Endodermal cell (in vitro differentiated cells): ENCODE measurements around the gene PADI4. TPM values are rescaled to one million over a fixed set of nuclear protein-coding genes. Genes with fewer than 3 reads are reported as not detected.

Experiments
- DNase-seq: peaks from one replicate; pipeline ENCODE4 v3.0.0-alpha.2; 2017
- H3K27ac ChIP-seq: 2 replicates; pipeline ENCODE4 v1.5.1; 2013; ENCODE audit warnings: mild to moderate bottlenecking, low read depth, low read length, moderate library complexity
- H3K27me3 ChIP-seq: 2 replicates; pipeline ENCODE4 v1.6.1; 2013; ENCODE audit warnings: mild to moderate bottlenecking, low read length, moderate library complexity; ENCODE audit not compliant: insufficient read depth, control insufficient read depth, poor library complexity, severe bottlenecking
- H3K36me3 ChIP-seq: 2 replicates; pipeline ENCODE4 v1.7.0; 2013; ENCODE audit warnings: mild to moderate bottlenecking, low read length, moderate library complexity; ENCODE audit not compliant: control insufficient read depth, insufficient read depth
- H3K4me1 ChIP-seq: one replicate; pipeline ENCODE4 v1.7.0; 2013; ENCODE audit warnings: low read length; ENCODE audit not compliant: control insufficient read depth, insufficient read depth
- H3K4me3 ChIP-seq: 2 replicates; pipeline ENCODE4 v1.5.1; 2013; ENCODE audit warnings: mild to moderate bottlenecking, low read length, moderate library complexity
- H3K9ac ChIP-seq: 2 replicates; pipeline ENCODE4 v1.6.1; 2013; ENCODE audit warnings: mild to moderate bottlenecking, low read length, moderate library complexity; ENCODE audit not compliant: poor library complexity, severe bottlenecking; ENCODE audit errors: extremely low read depth
- H3K9me3 ChIP-seq: 2 replicates; pipeline ENCODE4 v1.6.1; 2013; ENCODE audit warnings: mild to moderate bottlenecking, low read length, moderate library complexity; ENCODE audit not compliant: control insufficient read depth
- H3K27ac Mint-ChIP-seq: 2 replicates; pipeline ENCODE4 v1.8.0; 2020; ENCODE audit warnings: mixed read lengths
- H3K27me3 Mint-ChIP-seq: 2 replicates; pipeline ENCODE4 v1.8.0; 2021; ENCODE audit warnings: mild to moderate bottlenecking, mixed read lengths; ENCODE audit not compliant: insufficient read depth
- H3K36me3 Mint-ChIP-seq: 2 replicates; pipeline ENCODE4 v1.8.0; 2020; ENCODE audit warnings: low read depth, mixed read lengths
- H3K4me1 Mint-ChIP-seq: 2 replicates; pipeline ENCODE4 v1.8.0; 2020; ENCODE audit warnings: mixed read lengths
- H3K4me3 Mint-ChIP-seq: 2 replicates; pipeline ENCODE4 v1.8.0; 2020; ENCODE audit warnings: mild to moderate bottlenecking, moderate library complexity, mixed read lengths
- H3K9me3 Mint-ChIP-seq: 2 replicates; pipeline ENCODE4 v1.8.0; 2020; ENCODE audit warnings: mild to moderate bottlenecking, mixed read lengths
- WGBS, 2 experiments: methylation state at CpG; one replicate each; pipeline versions ENCODE4 v1.1.5 to v1.1.7; 2013; ENCODE audit warnings: missing lambda C conversion rate in 2 of 2, mixed read lengths in 1 of 2; ENCODE audit not compliant: insufficient coverage in 1 of 2, insufficient read length in 1 of 2; 5-methylcytosine and 5-hydroxymethylcytosine counted together
- total RNA-seq, 2 donors: library from RNA; stranded (reverse); fragmentation: NEBNext Ultra II Directional in 1 of 2; extraction: Animal tissue kit (Norgen Biotek cat#: 25700) in 1 of 2; gene quantifications; 2 replicates in 1 of 2; 3 replicates in 1 of 2; pipeline ENCODE4 v1.2.1, GENCODE V29; 2021
- TF ChIP-seq, protein P1 (sequence below): fragments of 200-600 bp; sonication (generic); conservative IDR thresholded peaks from 2 replicates; pipeline ENCODE4 v1.5.0; 2021; ENCODE audit warnings: antibody characterized with exemption, mild to moderate bottlenecking

Gene PADI4
- total RNA-seq, 2 donors from 2014 or later: not detected

GRCh38 chr1:17352419-17352909 is 44.5 kb downstream of the PADI4 start:
- DNase-seq: peak; percentile 51
- Histone ChIP-seq H3K4me1 (no peaks in the 10 kb centered on the region), H3K9ac (no peak overlapping the region), H3K27ac (no peak overlapping the region), H3K9me3 (no peaks in the 10 kb centered on the region), H3K27me3 (no peaks in the 10 kb centered on the region), H3K36me3 (no peaks in the 10 kb centered on the region), H3K4me3 (no peak overlapping the region)
- Mint-ChIP-seq H3K4me1 (no peaks in the 10 kb centered on the region), H3K9me3 (no peaks in the 10 kb centered on the region), H3K27me3 (peaks cover 6% of the 10 kb centered on the region), H3K27ac (no peak overlapping the region), H3K36me3 (no peaks in the 10 kb centered on the region), H3K4me3 (no peak overlapping the region)
- TF ChIP-seq, protein P1, sequence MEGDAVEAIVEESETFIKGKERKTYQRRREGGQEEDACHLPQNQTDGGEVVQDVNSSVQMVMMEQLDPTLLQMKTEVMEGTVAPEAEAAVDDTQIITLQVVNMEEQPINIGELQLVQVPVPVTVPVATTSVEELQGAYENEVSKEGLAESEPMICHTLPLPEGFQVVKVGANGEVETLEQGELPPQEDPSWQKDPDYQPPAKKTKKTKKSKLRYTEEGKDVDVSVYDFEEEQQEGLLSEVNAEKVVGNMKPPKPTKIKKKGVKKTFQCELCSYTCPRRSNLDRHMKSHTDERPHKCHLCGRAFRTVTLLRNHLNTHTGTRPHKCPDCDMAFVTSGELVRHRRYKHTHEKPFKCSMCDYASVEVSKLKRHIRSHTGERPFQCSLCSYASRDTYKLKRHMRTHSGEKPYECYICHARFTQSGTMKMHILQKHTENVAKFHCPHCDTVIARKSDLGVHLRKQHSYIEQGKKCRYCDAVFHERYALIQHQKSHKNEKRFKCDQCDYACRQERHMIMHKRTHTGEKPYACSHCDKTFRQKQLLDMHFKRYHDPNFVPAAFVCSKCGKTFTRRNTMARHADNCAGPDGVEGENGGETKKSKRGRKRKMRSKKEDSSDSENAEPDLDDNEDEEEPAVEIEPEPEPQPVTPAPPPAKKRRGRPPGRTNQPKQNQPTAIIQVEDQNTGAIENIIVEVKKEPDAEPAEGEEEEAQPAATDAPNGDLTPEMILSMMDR: no peak
- WGBS, 2 experiments: 85 to 89% methylated on average over 8 of the region's 8 CpGs

GRCh38 chr1:17355898-17356297 is 47.9 kb downstream of the PADI4 start:
- DNase-seq: peak; percentile 39
- no peak overlapping the region for H3K4me3 ChIP-seq
- Mint-ChIP-seq H3K27me3 (peaks cover 6% of the 10 kb centered on the region), H3K4me1 (no peaks in the 10 kb centered on the region), H3K9me3 (no peaks in the 10 kb centered on the region), H3K36me3 (no peaks in the 10 kb centered on the region), H3K27ac (no peak overlapping the region), H3K4me3 (no peak overlapping the region)
- no peaks in the 10 kb centered on the region for H3K36me3 ChIP-seq
- 74 to 87% methylated on average over 3 to 6 of the region's 6 CpGs for WGBS, 2 experiments
- H3K9me3 ChIP-seq: no peaks in the 10 kb centered on the region
- TF ChIP-seq, protein P1: no peak
- H3K27me3 ChIP-seq: no peaks in the 10 kb centered on the region
- H3K4me1 ChIP-seq: no peaks in the 10 kb centered on the region
- no peak overlapping the region for H3K9ac ChIP-seq
- H3K27ac ChIP-seq: no peak overlapping the region

GRCh38 chr1:17356387-17357026 is 48.5 kb downstream of the PADI4 start:
- no peaks in the 10 kb centered on the region for H3K27me3 ChIP-seq
- no peak overlapping the region for H3K4me3 ChIP-seq
- WGBS, 2 experiments: 77 to 84% methylated on average over 4 to 12 of the region's 12 CpGs
- no peaks in the 10 kb centered on the region for H3K9me3 Mint-ChIP-seq
- no peak overlapping the region for H3K27ac ChIP-seq
- peak; percentile 50 for DNase-seq
- H3K9me3 ChIP-seq: no peaks in the 10 kb centered on the region
- H3K27me3 Mint-ChIP-seq: peaks cover 6% of the 10 kb centered on the region
- H3K9ac ChIP-seq: no peak overlapping the region
- no peak overlapping the region for H3K4me3 Mint-ChIP-seq
- H3K36me3 ChIP-seq: no peaks in the 10 kb centered on the region
- H3K36me3 Mint-ChIP-seq: no peaks in the 10 kb centered on the region
- H3K4me1 Mint-ChIP-seq: no peaks in the 10 kb centered on the region
- H3K27ac Mint-ChIP-seq: no peak overlapping the region
- TF ChIP-seq, protein P1: no peak
- no peaks in the 10 kb centered on the region for H3K4me1 ChIP-seq
